GM12891 (cell line): ENCODE data around the gene SLC24A3.
A peak's percentile ranks its signal among the peaks of the same experiment; 100 is the strongest.

Experiments used
- DNase-seq: peaks from one replicate; pipeline ENCODE4 v3.0.0; 2011; ENCODE audit warnings: low spot score; ENCODE audit not compliant: insufficient read length
- FAIRE-seq: peaks from 2 replicates; lab custom pipeline; 2011; peaks lifted over from hg19 to GRCh38; lab: Jason Lieb, UNC
- PAX5 ChIP-seq: IDR thresholded peaks from 2 replicates; pipeline ENCODE4 v1.6.1; 2011; ENCODE audit warnings: low read length, moderate library complexity, mild to moderate bottlenecking; ENCODE audit not compliant: insufficient read depth, severe bottlenecking
- POLR2A ChIP-seq: IDR thresholded peaks from 2 replicates; pipeline ENCODE4 v1.6.1; 2011; ENCODE audit warnings: low read depth, low read length, control low read depth
- POLR2AphosphoS5 ChIP-seq: IDR thresholded peaks from 2 replicates; pipeline ENCODE4 v1.6.1; 2011; ENCODE audit warnings: low read depth, low read length, control low read depth
- POU2F2 ChIP-seq: IDR thresholded peaks from 2 replicates; pipeline ENCODE4 v1.6.1; 2011; ENCODE audit warnings: low read depth, mild to moderate bottlenecking, control low read depth, low read length, moderate library complexity
- SPI1 ChIP-seq: IDR thresholded peaks from 2 replicates; pipeline ENCODE4 v1.6.1; 2011; ENCODE audit warnings: low read depth, low read length, control low read depth
- TAF1 ChIP-seq: IDR thresholded peaks from 2 replicates; pipeline ENCODE4 v1.6.1; 2011; ENCODE audit warnings: low read depth, low read length, control low read depth

The SLC24A3 gene

GRCh38 chr20:19333563-19333962 is 121.1 kb downstream of the SLC24A3 start:
- FAIRE-seq (no peak), DNase-seq (no peak)
- no peak for TF ChIP-seq PAX5

- TF ChIP-seq TAF1 (no peak), PAX5 (no peak), SPI1 (no peak), POU2F2 (no peak), POLR2AphosphoS5 (no peak), POLR2A (no peak)
- FAIRE-seq (no peak), DNase-seq (no peak)
Observed at GRCh38 chr20:19335341-19335740, 122.9 kb downstream of the SLC24A3 start.

- no peak for TF ChIP-seq POU2F2
- TF ChIP-seq POLR2AphosphoS5, result no peak
- TF ChIP-seq SPI1, result no peak
- no peak for TF ChIP-seq TAF1
- TF ChIP-seq PAX5, result no peak
- TF ChIP-seq POLR2A, result no peak
- DNase-seq (no peak), FAIRE-seq (no peak)
Observed at GRCh38 chr20:19335916-19336315, 123.5 kb downstream of the SLC24A3 start.

GRCh38 chr20:19336631-19337030 is 124.2 kb downstream of the SLC24A3 start:
- FAIRE-seq (no peak), DNase-seq (no peak)
- TF ChIP-seq PAX5 (no peak), TAF1 (no peak), POLR2AphosphoS5 (no peak), SPI1 (no peak), POLR2A (no peak), POU2F2 (no peak)

- TF ChIP-seq POU2F2, result no peak
- TF ChIP-seq POLR2AphosphoS5, result no peak
- TF ChIP-seq POLR2A, result no peak
- no peak for TF ChIP-seq SPI1
- no peak for TF ChIP-seq TAF1
- TF ChIP-seq PAX5, result no peak
- FAIRE-seq, result no peak
- DNase-seq, result no peak
Observed at GRCh38 chr20:19338380-19338779, 125.9 kb downstream of the SLC24A3 start.

GRCh38 chr20:19338960-19339359 is 126.5 kb downstream of the SLC24A3 start:
- DNase-seq (no peak), FAIRE-seq (no peak)
- TF ChIP-seq POU2F2, result no peak

- FAIRE-seq (no peak), DNase-seq (no peak)
- TF ChIP-seq TAF1 (no peak), POLR2AphosphoS5 (no peak), PAX5 (no peak), POU2F2 (no peak), SPI1 (no peak), POLR2A (no peak)
Observed at GRCh38 chr20:19341348-19342053, 129.1 kb downstream of the SLC24A3 start.

- DNase-seq (no peak), FAIRE-seq (no peak)
- TF ChIP-seq TAF1 (no peak), POLR2A (no peak), POLR2AphosphoS5 (no peak), POU2F2 (no peak), SPI1 (no peak), PAX5 (no peak)
Observed at GRCh38 chr20:19344341-19344740, 131.9 kb downstream of the SLC24A3 start.

GRCh38 chr20:19347943-19348456 is 135.6 kb downstream of the SLC24A3 start:
- DNase-seq (no peak), FAIRE-seq (no peak)
- TF ChIP-seq PAX5 (no peak), SPI1 (peak; percentile 49; the same call in 1 of the 2 replicates)

GRCh38 chr20:19348582-19348981 is 136.1 kb downstream of the SLC24A3 start:
- FAIRE-seq, result no peak
- no peak for DNase-seq
- TF ChIP-seq PAX5 (no peak), SPI1 (no peak), POU2F2 (no peak), TAF1 (no peak), POLR2A (no peak), POLR2AphosphoS5 (no peak)

GRCh38 chr20:19349879-19350278 is 137.4 kb downstream of the SLC24A3 start:
- DNase-seq, result no peak
- FAIRE-seq, result no peak
- no peak for TF ChIP-seq TAF1
- TF ChIP-seq PAX5, result no peak
- TF ChIP-seq POLR2AphosphoS5, result no peak
